KMS-11 (cell line): ENCODE results near the gene CNOT10.
"Not testable (repeated sequence)": the region's sequence is repeated elsewhere in the genome, so short reads cannot be mapped to it uniquely, and the experiment has no call there.

ENCODE experiments used
- H2AFZ ChIP-seq: fragments of 200-600 bp; sonication (generic); 2 replicates; pipeline ENCODE4 v1.6.1; 2016; ENCODE audit warnings: antibody characterized with exemption, mixed run types, low read depth
- H3K27ac ChIP-seq: fragments of 200-600 bp; sonication (generic); 2 replicates; pipeline ENCODE4 v1.6.1; 2016; ENCODE audit warnings: mild to moderate bottlenecking, mixed run types
- H3K27me3 ChIP-seq: fragments of 200-600 bp; sonication (generic); 2 replicates; pipeline ENCODE4 v1.6.1; 2017; ENCODE audit warnings: mild to moderate bottlenecking, low read depth, mixed run types, moderate library complexity; ENCODE audit not compliant: insufficient read depth
- H3K36me3 ChIP-seq: fragments of 200-600 bp; sonication (generic); 2 replicates; pipeline ENCODE4 v1.6.1; 2017; ENCODE audit warnings: mild to moderate bottlenecking, mixed run types; ENCODE audit not compliant: insufficient read depth
- H3K4me1 ChIP-seq: fragments of 200-600 bp; sonication (generic); 2 replicates; pipeline ENCODE4 v1.6.1; 2016; ENCODE audit warnings: mild to moderate bottlenecking, low read depth, mixed run types; ENCODE audit not compliant: poor library complexity, severe bottlenecking
- H3K4me2 ChIP-seq: fragments of 200-600 bp; sonication (generic); 2 replicates; pipeline ENCODE4 v1.7.0; 2016; ENCODE audit warnings: mild to moderate bottlenecking, mixed run types
- H3K4me3 ChIP-seq: fragments of 200-600 bp; sonication (generic); IDR thresholded peaks from 2 replicates; pipeline ENCODE4 v1.6.1; 2017; ENCODE audit warnings: low read depth, low read length, mixed read lengths; ENCODE audit not compliant: insufficient read depth
- H3K79me2 ChIP-seq: fragments of 200-600 bp; sonication (generic); 2 replicates; pipeline ENCODE4 v1.6.1; 2016; ENCODE audit warnings: low read depth, mixed run types; ENCODE audit not compliant: insufficient read depth
- H3K9ac ChIP-seq: fragments of 200-600 bp; sonication (generic); 2 replicates; pipeline ENCODE4 v1.6.1; 2016; ENCODE audit warnings: mild to moderate bottlenecking, mixed run types
- H4K20me1 ChIP-seq: fragments of 200-600 bp; sonication (generic); 2 replicates; pipeline ENCODE4 v1.6.1; 2016; ENCODE audit warnings: mild to moderate bottlenecking, mixed run types; ENCODE audit not compliant: insufficient read depth
- TF ChIP-seq, protein P1 (sequence below): fragments of 200-600 bp; sonication (generic); conservative IDR thresholded peaks from 2 replicates; pipeline ENCODE4 v1.6.1; 2017; ENCODE audit warnings: low read depth, mild to moderate bottlenecking, antibody characterized with exemption, low read length, moderate library complexity, mixed read lengths

CNOT10 gene

DNA sequence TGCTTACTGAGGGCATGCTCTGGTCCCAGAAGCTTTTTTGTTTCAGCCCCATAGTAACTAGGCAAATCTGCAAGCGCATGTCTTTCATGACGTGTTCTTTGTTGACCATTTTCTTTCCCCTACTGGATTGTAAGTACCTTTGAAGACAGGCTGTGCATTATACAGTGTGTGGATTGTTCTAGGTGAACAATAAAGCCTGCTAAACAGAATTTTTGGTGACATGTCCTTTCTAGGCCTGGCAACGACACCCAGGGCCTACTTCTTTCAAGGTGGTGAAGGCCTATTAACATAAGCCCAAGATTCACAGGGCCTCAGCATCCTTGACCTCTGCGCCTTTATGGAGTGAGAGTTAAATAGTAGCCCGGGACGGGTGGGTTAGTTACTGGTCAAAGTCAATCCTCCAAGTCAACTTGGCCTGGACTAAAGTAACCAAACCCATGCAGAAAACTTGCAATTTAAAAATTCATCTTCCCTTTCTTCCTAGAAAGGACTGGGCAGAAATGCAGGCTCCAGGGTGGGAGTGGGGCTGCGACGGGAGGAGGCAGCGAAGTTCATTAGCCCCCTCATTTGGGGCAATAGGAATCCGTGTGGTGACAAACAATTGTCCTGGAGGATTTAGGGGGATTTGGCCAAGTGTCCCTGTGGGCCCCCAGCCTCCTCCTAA is 95.2 kb downstream of the CNOT10 start:
- Histone ChIP-seq H3K79me2 (no peaks in the 10 kb centered on the region), H3K9ac (no peak overlapping the region), H3K36me3 (no peaks in the 10 kb centered on the region), H3K27ac (no peak overlapping the region), H4K20me1 (no peaks in the 10 kb centered on the region), H3K4me3 (no peak overlapping the region), H3K4me1 (no peaks in the 10 kb centered on the region), H3K27me3 (no peaks in the 10 kb centered on the region), H3K4me2 (peak overlapping the region; percentile 76), H2AFZ (peak overlapping the region; percentile 98)
- TF ChIP-seq, protein P1, sequence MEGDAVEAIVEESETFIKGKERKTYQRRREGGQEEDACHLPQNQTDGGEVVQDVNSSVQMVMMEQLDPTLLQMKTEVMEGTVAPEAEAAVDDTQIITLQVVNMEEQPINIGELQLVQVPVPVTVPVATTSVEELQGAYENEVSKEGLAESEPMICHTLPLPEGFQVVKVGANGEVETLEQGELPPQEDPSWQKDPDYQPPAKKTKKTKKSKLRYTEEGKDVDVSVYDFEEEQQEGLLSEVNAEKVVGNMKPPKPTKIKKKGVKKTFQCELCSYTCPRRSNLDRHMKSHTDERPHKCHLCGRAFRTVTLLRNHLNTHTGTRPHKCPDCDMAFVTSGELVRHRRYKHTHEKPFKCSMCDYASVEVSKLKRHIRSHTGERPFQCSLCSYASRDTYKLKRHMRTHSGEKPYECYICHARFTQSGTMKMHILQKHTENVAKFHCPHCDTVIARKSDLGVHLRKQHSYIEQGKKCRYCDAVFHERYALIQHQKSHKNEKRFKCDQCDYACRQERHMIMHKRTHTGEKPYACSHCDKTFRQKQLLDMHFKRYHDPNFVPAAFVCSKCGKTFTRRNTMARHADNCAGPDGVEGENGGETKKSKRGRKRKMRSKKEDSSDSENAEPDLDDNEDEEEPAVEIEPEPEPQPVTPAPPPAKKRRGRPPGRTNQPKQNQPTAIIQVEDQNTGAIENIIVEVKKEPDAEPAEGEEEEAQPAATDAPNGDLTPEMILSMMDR, result no peak

DNA sequence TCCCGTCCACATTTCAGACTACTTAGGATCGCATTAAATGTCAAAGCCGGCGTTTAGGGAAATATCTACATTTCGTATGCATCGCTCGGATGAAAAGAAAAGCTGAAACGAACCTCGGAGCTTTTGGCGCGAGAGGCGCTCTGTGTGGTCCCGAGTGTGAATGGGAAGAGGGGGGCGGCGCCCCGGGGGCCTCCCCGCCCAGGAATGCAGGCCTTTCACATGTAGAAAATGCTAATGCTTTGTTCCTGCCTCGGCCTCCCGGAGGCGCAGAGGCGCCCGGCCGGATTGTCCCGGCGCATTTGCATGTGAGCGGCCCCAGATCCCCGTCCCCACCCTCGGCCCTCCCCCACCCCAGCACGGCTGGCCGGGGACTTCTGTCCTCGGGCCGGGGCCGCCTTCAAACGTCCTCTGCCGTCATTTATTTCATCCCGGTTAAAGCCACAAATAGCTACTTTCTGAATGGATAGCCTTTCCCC is 95.8 kb downstream of the CNOT10 start:
- no peaks in the 10 kb centered on the region for H3K27me3 ChIP-seq
- no peaks in the 10 kb centered on the region for H4K20me1 ChIP-seq
- H3K27ac ChIP-seq, result peak overlapping the region; percentile 32; the same call in 1 of the 2 replicates
- peak overlapping the region; percentile 46 for H3K9ac ChIP-seq
- H3K4me2 ChIP-seq, result peak overlapping the region; percentile 76
- H3K36me3 ChIP-seq, result no peaks in the 10 kb centered on the region
- TF ChIP-seq, protein P1, result no peak
- peak overlapping the region; percentile 67 for H3K4me3 ChIP-seq
- no peaks in the 10 kb centered on the region for H3K4me1 ChIP-seq
- H3K79me2 ChIP-seq, result no peaks in the 10 kb centered on the region
- peak overlapping the region; percentile 98 for H2AFZ ChIP-seq

DNA sequence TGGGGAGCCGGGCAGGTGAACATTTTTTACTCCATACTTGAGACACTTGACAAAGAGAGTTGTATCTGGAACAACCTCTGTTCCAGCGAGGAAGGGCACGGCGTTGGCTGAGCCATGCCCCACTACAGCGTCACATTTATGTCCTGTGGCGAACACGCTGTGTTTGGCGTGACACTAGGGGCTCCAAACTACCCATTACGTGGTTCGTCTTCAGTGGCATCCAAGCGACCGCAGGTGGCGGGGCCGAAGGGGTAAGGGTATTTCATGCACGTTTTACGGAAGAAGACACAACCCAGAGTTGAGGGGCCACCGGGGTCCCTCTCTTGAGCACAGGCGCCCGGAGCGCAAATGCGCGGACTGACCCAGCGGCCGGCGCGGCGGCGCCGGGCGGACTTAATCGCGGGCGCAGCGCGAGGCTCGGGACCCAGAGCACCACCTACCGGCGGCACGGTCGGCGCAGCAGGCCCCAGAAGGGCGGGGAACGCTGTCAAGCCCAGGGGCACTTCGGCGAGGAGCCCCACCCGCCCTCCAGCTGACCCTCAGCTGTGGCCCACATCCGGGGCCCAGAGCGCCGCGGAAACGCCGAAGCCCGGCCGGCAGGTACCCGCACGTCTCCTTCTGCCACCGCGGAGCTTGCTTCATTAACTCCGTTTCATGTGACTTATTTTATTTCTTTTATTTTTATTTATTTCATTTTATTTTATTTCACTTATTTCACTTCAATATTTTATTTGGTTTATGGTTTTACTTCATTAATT is 96.4 kb downstream of the CNOT10 start:
- H2AFZ ChIP-seq, result peak overlapping the region; percentile 98
- peak overlapping the region; percentile 32; the same call in 1 of the 2 replicates for H3K27ac ChIP-seq
- H3K36me3 ChIP-seq, result no peaks in the 10 kb centered on the region
- no peaks in the 10 kb centered on the region for H3K27me3 ChIP-seq
- H4K20me1 ChIP-seq, result no peaks in the 10 kb centered on the region
- H3K9ac ChIP-seq, result peak overlapping the region; percentile 46
- H3K79me2 ChIP-seq, result no peaks in the 10 kb centered on the region
- no peaks in the 10 kb centered on the region for H3K4me1 ChIP-seq
- TF ChIP-seq, protein P1, result peak; percentile 57
- H3K4me2 ChIP-seq, result peak overlapping the region; percentile 76
- peak overlapping the region; percentile 67 for H3K4me3 ChIP-seq

DNA sequence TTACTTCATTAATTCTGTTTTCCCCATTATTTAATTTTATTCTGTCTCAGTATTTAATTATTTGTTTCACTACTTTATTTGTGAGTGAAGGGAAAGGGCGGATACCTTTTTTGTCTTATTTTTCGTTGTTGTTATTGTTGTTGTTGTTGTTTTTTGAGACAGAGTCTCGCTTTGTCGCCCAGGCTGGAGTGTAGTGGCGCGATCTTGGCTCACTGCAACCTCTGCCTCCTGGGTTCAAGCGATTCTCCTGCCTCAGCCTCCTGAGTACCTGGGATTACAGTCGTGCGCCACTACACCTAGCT is 96.9 kb downstream of the CNOT10 start:
- not testable (repeated sequence) for H3K27ac ChIP-seq, H3K79me2 ChIP-seq, H3K36me3 ChIP-seq, H4K20me1 ChIP-seq, H2AFZ ChIP-seq, H3K4me1 ChIP-seq, H3K9ac ChIP-seq, H3K27me3 ChIP-seq
- Histone ChIP-seq H3K4me2 (0 out of 2 replicates have a peak overlapping the region, but pooled peaks have one; percentile 76), H3K4me3 (peak overlapping the region; percentile 9)

DNA sequence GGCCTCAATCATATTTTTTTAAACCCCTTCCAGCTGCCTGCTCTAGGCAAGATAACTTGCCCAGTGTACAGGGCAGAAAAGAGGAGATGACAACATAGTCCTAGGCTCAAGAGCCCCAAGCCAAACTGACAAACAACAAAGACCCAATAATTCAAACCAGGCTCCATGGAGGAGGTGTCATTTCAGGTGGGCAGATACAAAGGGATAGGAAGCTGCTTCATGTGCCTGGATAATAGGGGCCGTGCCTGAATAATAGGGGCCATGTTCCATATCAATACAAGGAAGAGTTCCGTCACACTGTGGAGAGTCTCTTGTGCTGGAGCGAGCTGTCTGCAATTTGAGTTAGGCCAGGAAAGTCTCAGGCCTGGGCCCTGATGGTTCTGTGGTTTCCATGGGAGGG is 97.4 kb downstream of the CNOT10 start:
- no peak overlapping the region for H3K4me2 ChIP-seq
- H4K20me1 ChIP-seq, result no peaks in the 10 kb centered on the region
- TF ChIP-seq, protein P1, result no peak
- no peak overlapping the region for H3K4me3 ChIP-seq
- H3K79me2 ChIP-seq, result no peaks in the 10 kb centered on the region
- H3K36me3 ChIP-seq, result no peaks in the 10 kb centered on the region
- no peak overlapping the region for H3K27ac ChIP-seq
- no peaks in the 10 kb centered on the region for H3K4me1 ChIP-seq
- no peak overlapping the region for H2AFZ ChIP-seq
- H3K27me3 ChIP-seq, result no peaks in the 10 kb centered on the region
- H3K9ac ChIP-seq, result no peak overlapping the region
